ENCODE measurements around the gene SEPTIN3. TPM values are rescaled to one million over a fixed set of nuclear protein-coding genes. Genes with fewer than 3 reads are reported as not detected.

The SEPTIN3 gene
- total RNA-seq, 2 experiments from 2014 or later, result 1.1 to 2.1 TPM

DNA sequence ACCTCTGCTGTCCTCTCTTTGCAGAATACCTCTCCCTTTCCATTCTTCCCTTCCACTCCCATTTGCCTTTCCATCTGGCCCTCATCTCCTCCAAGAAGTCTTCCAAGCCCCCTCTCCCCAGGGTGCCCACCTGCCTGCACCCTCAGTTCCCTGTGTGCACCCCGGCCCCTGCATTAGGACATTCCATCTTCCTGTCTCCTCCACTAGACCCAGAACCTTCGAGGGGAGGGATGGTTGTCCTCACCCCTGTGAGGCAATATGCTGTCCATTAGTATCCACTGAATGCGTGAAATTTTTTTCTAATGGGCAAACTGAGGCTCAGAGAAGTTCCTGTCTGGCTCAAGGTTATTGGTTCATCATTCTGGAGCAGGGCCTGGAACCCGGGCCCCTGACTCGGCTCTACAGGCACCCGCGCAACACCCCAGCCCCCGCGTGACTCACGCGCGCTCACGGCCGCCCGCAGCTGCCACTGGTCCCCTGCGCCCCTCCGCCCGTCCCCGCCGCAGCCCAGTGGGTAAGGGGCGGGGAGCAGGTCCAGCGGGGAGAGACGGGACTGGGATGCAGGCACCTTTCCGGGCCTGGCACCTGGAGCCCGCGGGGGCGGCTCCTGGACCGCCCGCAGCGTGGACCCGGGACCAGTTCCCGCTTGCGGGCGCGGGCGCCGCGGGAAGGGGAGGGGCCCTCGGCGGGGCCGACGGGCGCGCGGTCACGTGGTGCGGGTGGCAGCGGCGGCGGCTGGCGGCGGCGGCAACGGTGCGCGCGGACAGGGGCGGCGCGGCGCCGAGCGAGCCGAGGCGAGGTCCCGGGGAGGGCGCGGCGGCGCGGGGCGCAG is 7.0 kb downstream of the SEPTIN3 start:
- Histone ChIP-seq H3K9me3 (ENCODE audit: low read length) (no peaks in the 10 kb centered on the region), H3K27ac (ENCODE audit: low read depth, low read length, poor library complexity, severe bottlenecking) (no peak overlapping the region), H3K9me2 (ENCODE audit: insufficient read depth, low read length) (no peaks in the 10 kb centered on the region), H3K79me2 (ENCODE audit: insufficient read depth, low read depth, low read length) (no peaks in the 10 kb centered on the region), H3K36me3 (ENCODE audit: insufficient read depth, low read length) (no peaks in the 10 kb centered on the region), H3K4me2 (ENCODE audit: low read length) (no peak overlapping the region), H4K20me1 (ENCODE audit: insufficient read depth, low read length) (no peaks in the 10 kb centered on the region), H3K4me3 (ENCODE audit: low read depth, low read length, poor library complexity, severe bottlenecking) (no peak overlapping the region), H2AFZ (ENCODE audit: low read length) (no peak overlapping the region), H3K4me1 (ENCODE audit: insufficient read depth, low read length, poor library complexity, severe bottlenecking) (no peaks in the 10 kb centered on the region)
- no peak for TF ChIP-seq EZH2phosphoT487 (IDR thresholded peaks at IDR 0.05; ENCODE audit: borderline replicate concordance, low read depth, low read length)
- no peak for TF ChIP-seq CTCF (conservative IDR thresholded peaks at IDR 0.05; ENCODE audit: low read length)
- CTCF ChIA-PET (ENCODE audit: unreplicated experiment), result no interaction called here
- no peak for DNase-seq (ENCODE audit: low spot score)
- BruUV-seq (replicated peaks), result no TSS peak
- POLR2A ChIA-PET, result no interaction called here
- intact Hi-C loops (cut with micrococcal nuclease; ENCODE audit: unreplicated experiment), result loop anchor here (10.0 kb wide), 1 partner anchor 79 kb away; no protein-coding TSS in a partner anchor

- no peak for DNase-seq (ENCODE audit: low spot score)
- Histone ChIP-seq H3K9me2 (ENCODE audit: insufficient read depth, low read length) (no peaks in the 10 kb centered on the region), H3K36me3 (ENCODE audit: insufficient read depth, low read length) (no peaks in the 10 kb centered on the region), H3K9me3 (ENCODE audit: low read length) (no peaks in the 10 kb centered on the region), H4K20me1 (ENCODE audit: insufficient read depth, low read length) (no peaks in the 10 kb centered on the region), H2AFZ (ENCODE audit: low read length) (no peak overlapping the region), H3K79me2 (ENCODE audit: insufficient read depth, low read depth, low read length) (no peaks in the 10 kb centered on the region), H3K4me3 (ENCODE audit: low read depth, low read length, poor library complexity, severe bottlenecking) (no peak overlapping the region), H3K4me1 (ENCODE audit: insufficient read depth, low read length, poor library complexity, severe bottlenecking) (no peaks in the 10 kb centered on the region), H3K27ac (ENCODE audit: low read depth, low read length, poor library complexity, severe bottlenecking) (no peak overlapping the region), H3K4me2 (ENCODE audit: low read length) (no peak overlapping the region)
- BruUV-seq (replicated peaks), result no TSS peak
- CTCF ChIA-PET (ENCODE audit: unreplicated experiment), result no interaction called here
- TF ChIP-seq EZH2phosphoT487 (IDR thresholded peaks at IDR 0.05; ENCODE audit: borderline replicate concordance, low read depth, low read length), result no peak
- no peak for TF ChIP-seq CTCF (conservative IDR thresholded peaks at IDR 0.05; ENCODE audit: low read length)
- POLR2A ChIA-PET, result no interaction called here
- intact Hi-C loops (cut with micrococcal nuclease; ENCODE audit: unreplicated experiment), result loop anchor here (10.0 kb wide), 1 partner anchor 78 kb away; no protein-coding TSS in a partner anchor
Observed at GRCh38 chr22:41976961-41977566, 7.8 kb downstream of the SEPTIN3 start.

DNA sequence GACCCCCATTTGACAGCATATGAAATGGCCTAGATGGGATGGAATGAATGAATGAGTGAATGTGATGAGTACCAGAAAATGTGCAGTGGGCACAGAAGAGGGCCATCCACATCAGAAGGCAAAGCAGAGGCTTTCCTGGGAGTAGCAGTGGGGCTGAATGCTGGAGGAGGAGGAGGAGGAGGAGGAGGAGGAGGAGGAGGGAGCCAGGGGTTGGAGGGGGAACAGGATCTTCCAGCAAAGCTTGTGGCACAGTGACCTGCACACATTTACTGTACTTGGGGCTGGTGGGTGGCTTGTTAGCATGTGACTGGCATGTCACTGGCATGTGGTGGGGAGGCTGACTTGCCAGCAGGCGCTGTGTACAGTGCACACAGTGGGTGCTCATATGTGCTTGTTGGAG is 9.5 kb downstream of the SEPTIN3 start:
- intact Hi-C loops (cut with micrococcal nuclease; ENCODE audit: unreplicated experiment), result loop anchor here (10.0 kb wide), 1 partner anchor 76 kb away; no protein-coding TSS in a partner anchor
- ChIA-PET POLR2A (no interaction called here), CTCF (ENCODE audit: unreplicated experiment) (no interaction called here)
- no peak for DNase-seq (ENCODE audit: low spot score)
- Histone ChIP-seq H2AFZ (ENCODE audit: low read length) (no peak overlapping the region), H3K9me2 (ENCODE audit: insufficient read depth, low read length) (no peaks in the 10 kb centered on the region), H4K20me1 (ENCODE audit: insufficient read depth, low read length) (no peaks in the 10 kb centered on the region), H3K4me2 (ENCODE audit: low read length) (no peak overlapping the region), H3K4me1 (ENCODE audit: insufficient read depth, low read length, poor library complexity, severe bottlenecking) (no peaks in the 10 kb centered on the region), H3K79me2 (ENCODE audit: insufficient read depth, low read depth, low read length) (no peaks in the 10 kb centered on the region), H3K4me3 (ENCODE audit: low read depth, low read length, poor library complexity, severe bottlenecking) (no peak overlapping the region), H3K9me3 (ENCODE audit: low read length) (no peaks in the 10 kb centered on the region), H3K36me3 (ENCODE audit: insufficient read depth, low read length) (no peaks in the 10 kb centered on the region), H3K27ac (ENCODE audit: low read depth, low read length, poor library complexity, severe bottlenecking) (no peak overlapping the region)
- no peak for TF ChIP-seq CTCF (conservative IDR thresholded peaks at IDR 0.05; ENCODE audit: low read length)
- no peak for TF ChIP-seq EZH2phosphoT487 (IDR thresholded peaks at IDR 0.05; ENCODE audit: borderline replicate concordance, low read depth, low read length)
- no TSS peak for BruUV-seq (replicated peaks)
